HepG2 (cell line): ENCODE measurements around the gene STX12.

Source experiments
- BHLHE40 ChIP-seq: IDR thresholded peaks from 2 replicates; pipeline ENCODE4 v1.6.1; 2011; ENCODE audit warnings: low read length, improper control_type of control experiment
- CEBPB ChIP-seq: IDR thresholded peaks from 2 replicates; pipeline ENCODE4 v1.6.1; 2011; ENCODE audit warnings: low read depth, low read length, improper control_type of control experiment, borderline replicate concordance
- CEBPZ ChIP-seq: IDR thresholded peaks from 2 replicates; pipeline ENCODE4 v1.6.1; 2012; ENCODE audit warnings: low read length, improper control_type of control experiment
- CTCF ChIP-seq: sonication (generic); formaldehyde crosslinking; IDR thresholded peaks from 2 replicates; pipeline ENCODE4 v1.5.0; 2020; ENCODE audit warnings: mild to moderate bottlenecking, missing genetic modification reagents, moderate library complexity
- HBP1 ChIP-seq: IDR thresholded peaks from 2 replicates; pipeline ENCODE4 v1.6.1; 2016; ENCODE audit warnings: low read depth, control low read depth
- HNRNPUL1 ChIP-seq: fragments of 200-400 bp; formaldehyde crosslinking; IDR thresholded peaks from 2 replicates; pipeline ENCODE4 v1.6.1; 2017; ENCODE audit warnings: low read depth, mild to moderate bottlenecking, low read length, moderate library complexity
- KLF13 ChIP-seq: sonication (generic); formaldehyde crosslinking; IDR thresholded peaks from 2 replicates; pipeline ENCODE4 v1.4.0; 2020; ENCODE audit warnings: mild to moderate bottlenecking, missing genetic modification reagents
- MYC ChIP-seq: sonication (generic); formaldehyde crosslinking; IDR thresholded peaks from 2 replicates; pipeline ENCODE4 v1.9.0; 2021; ENCODE audit warnings: missing genetic modification reagents, borderline replicate concordance
- REST ChIP-seq, 2 experiments: IDR thresholded peaks; 2 replicates each; pipeline ENCODE4 v1.6.1; 2011 to 2012; ENCODE audit warnings: low read length in 2 of 2, borderline replicate concordance in 1 of 2, low read depth in 1 of 2, mild to moderate bottlenecking in 1 of 2, moderate library complexity in 1 of 2
- SP1 ChIP-seq, 2 experiments: fragments of 450-650 bp in 1 of 2; sonication (generic) in 1 of 2; formaldehyde crosslinking in 1 of 2; IDR thresholded peaks; 2 replicates each; pipeline versions ENCODE4 v1.4.0 to v1.6.1; 2016 to 2020; ENCODE audit warnings: missing genetic modification reagents in 1 of 2
- ZBTB20 ChIP-seq: sonication (generic); formaldehyde crosslinking; IDR thresholded peaks from 2 replicates; pipeline ENCODE4 v1.8.1; 2023; ENCODE audit warnings: missing genetic modification reagents, low read depth, mild to moderate bottlenecking, borderline replicate concordance
- ZFP36L1 ChIP-seq: sonication (generic); formaldehyde crosslinking; IDR thresholded peaks from 2 replicates; pipeline ENCODE4 v1.8.0; 2022; ENCODE audit warnings: mild to moderate bottlenecking, missing genetic modification reagents, moderate library complexity
- ZNF850 ChIP-seq: sonication (generic); formaldehyde crosslinking; conservative IDR thresholded peaks from 2 replicates; pipeline ENCODE4 v1.9.0; 2021; ENCODE audit warnings: mild to moderate bottlenecking, missing genetic modification reagents

- TF ChIP-seq BHLHE40 (no peak), CTCF (CRISPR knock-in tag) (no peak), MYC (CRISPR knock-in tag) (no peak), KLF13 (CRISPR knock-in tag) (no peak), HBP1 (CRISPR knock-in tag) (no peak), REST (IDR thresholded peaks at IDR 0.05; ENCODE audit: borderline replicate concordance in 1 of 2, low read depth in 1 of 2, low read length in 2 of 2) (no peak), ZNF850 (CRISPR knock-in tag) (no peak), ZBTB20 (CRISPR knock-in tag) (no peak), CEBPZ (no peak), SP1 (IDR thresholded peaks at IDR 0.05) (no peak), SP1 (CRISPR knock-in tag; IDR thresholded peaks at IDR 0.05) (no peak), ZFP36L1 (CRISPR knock-in tag) (no peak), CEBPB (no peak), HNRNPUL1 (no peak)
These were observed 45.9 kb upstream of the STX12 start for GRCh38 chr1:27727126-27727525.
